ENCODE measurements around the gene EPN2. TPM values are rescaled to one million over a fixed set of nuclear protein-coding genes. Genes with fewer than 3 reads are reported as not detected.

The EPN2 gene
- total RNA-seq, 1 experiment from 2014 or later, result 57.8 TPM

- no CpG with 5 or more reads among the region's 3 CpGs for WGBS (ENCODE audit: extremely low coverage, insufficient read length, low lambda C conversion rate)
Measured at GRCh38 chr17:19284005-19284959, 47.1 kb downstream of the EPN2 start.

More at GRCh38 chr17:19284005-19284959, 47.1 kb downstream of the EPN2 start:
- Histone ChIP-seq H3K4me1 (ENCODE audit: insufficient read depth, low read length) (peaks cover 7% of the 10 kb centered on the region), H2BK120ac (ENCODE audit: low read depth, low read length, poor library complexity, severe bottlenecking) (no peak overlapping the region), H3K56ac (ENCODE audit: insufficient read length, low read depth, low read length) (no peak overlapping the region), H2BK5ac (ENCODE audit: insufficient read length, low read length) (no peak overlapping the region), H3K9me3 (ENCODE audit: control insufficient read depth, low read depth, low read length) (no peaks in the 10 kb centered on the region), H3K23ac (ENCODE audit: insufficient read length, low read depth, low read length) (no peak overlapping the region), H2AK5ac (ENCODE audit: insufficient read length, low read length) (no peak overlapping the region), H4K5ac (ENCODE audit: insufficient read length, low read depth, low read length) (no peak overlapping the region), H3K14ac (ENCODE audit: insufficient read depth, low read length) (peak overlapping the region; percentile 63; the same call in 1 of the 2 replicates), H2BK15ac (ENCODE audit: low read depth, low read length) (no peak overlapping the region), H3K23me2 (ENCODE audit: insufficient read length, low read depth, low read length, poor library complexity, severe bottlenecking) (no peaks in the 10 kb centered on the region), H4K20me1 (ENCODE audit: control insufficient read depth, insufficient read depth, insufficient read length) (no peaks in the 10 kb centered on the region), H3T11ph (ENCODE audit: low read length) (no peak overlapping the region), H3K4me2 (ENCODE audit: insufficient read depth, insufficient read length, low read length) (no peak overlapping the region), H3K18ac (ENCODE audit: insufficient read length, low read depth, low read length) (no peak overlapping the region), H3K27ac (ENCODE audit: insufficient read length, low read depth, low read length) (no peak overlapping the region), H3K9ac (ENCODE audit: extremely low read depth, insufficient read length, low read length) (no peak overlapping the region), H3K4ac (ENCODE audit: low read depth, low read length) (no peak overlapping the region), H3K27me3 (ENCODE audit: insufficient read depth, low read length) (no peaks in the 10 kb centered on the region), H2BK20ac (ENCODE audit: low read depth, low read length, poor library complexity, severe bottlenecking) (no peak overlapping the region), H2AFZ (ENCODE audit: low read length) (no peak overlapping the region), H4K91ac (ENCODE audit: insufficient read length, low read depth, low read length) (no peak overlapping the region), H3K79me1 (ENCODE audit: insufficient read depth, low read depth, low read length, poor library complexity, severe bottlenecking) (no peaks in the 10 kb centered on the region), H2BK12ac (ENCODE audit: insufficient read length, low read depth, low read length) (no peak overlapping the region), H4K8ac (replicated peaks; ENCODE audit: insufficient read length, low read depth, low read length) (no peak overlapping the region), H3K79me2 (ENCODE audit: insufficient read depth, low read length) (no peaks in the 10 kb centered on the region)
- no peak for DNase-seq
- Mint-ChIP-seq H3K4me1 (peaks cover 60 to 64% of the 10 kb centered on the region in 2 experiments), H3K4me3 (no peak overlapping the region), H3K27me3 (ENCODE audit: low read depth) (no peaks in the 10 kb centered on the region), H3K27ac (peak overlapping the region in 2 of 3 experiments; percentile 26 to 37; a peak in 1 of 7 replicates), H3K9me3 (no peaks in the 10 kb centered on the region), H3K36me3 (ENCODE audit: insufficient read depth in 1 of 3, low read depth in 3 of 3) (peaks cover 19 to 33% (median 26%) of the 10 kb centered on the region in 3 experiments; a peak in 6 of 7 replicates)
- no peak for TF ChIP-seq CTCF (conservative IDR thresholded peaks at IDR 0.05)

All from H9 (cell line).